ENCODE measurements around the gene NCF2. TPM values are rescaled to one million over a fixed set of nuclear protein-coding genes. Genes with fewer than 3 reads are reported as not detected.

The NCF2 gene
- total and polyA plus RNA-seq, 2 donors (not counting 1 experiment from before 2014, with no cell fraction given) = 9.9 to 10.5 TPM

- Histone ChIP-seq H3K9ac (ENCODE audit: low read length) (no peak overlapping the region), H3K79me2 (ENCODE audit: control insufficient read depth, insufficient read depth, low read length) (peaks cover 42% of the 10 kb centered on the region), H3K27me3 (replicated peaks in 1 of 4; ENCODE audit: control extremely low read depth in 1 of 4, control insufficient read depth in 3 of 4, insufficient read depth in 4 of 4, low read length in 3 of 4) (no peaks in the 10 kb centered on the region), H4K20me1 (ENCODE audit: control insufficient read depth, insufficient read depth, low read length, poor library complexity, severe bottlenecking) (peaks cover 32% of the 10 kb centered on the region), H3K36me3 (replicated peaks in 1 of 2; ENCODE audit: control extremely low read depth in 1 of 2, control insufficient read depth in 1 of 2, extremely low read depth in 1 of 2, insufficient read depth in 2 of 2, low read length in 1 of 2) (peaks cover 0 to 4% of the 10 kb centered on the region in 2 experiments), H3K4me1 (ENCODE audit: control insufficient read depth in 2 of 2, insufficient read depth in 2 of 2, low read length in 2 of 2) (no peaks in the 10 kb centered on the region), H3K4me2 (replicated peaks; ENCODE audit: low read depth, low read length, poor library complexity, severe bottlenecking) (no peak overlapping the region), H3K27ac (ENCODE audit: low read length in 2 of 2) (no peak overlapping the region), H2AFZ (ENCODE audit: insufficient read depth, low read depth, low read length, poor library complexity, severe bottlenecking) (no peak overlapping the region), H3K9me3 (ENCODE audit: control extremely low read depth in 1 of 3, control insufficient read depth in 2 of 3, insufficient read depth in 1 of 3, low read length in 2 of 3) (no peaks in the 10 kb centered on the region), H3K4me3 (ENCODE audit: control extremely low read depth in 1 of 5, extremely low read depth in 1 of 5, insufficient read depth in 1 of 5, low read depth in 2 of 5, low read length in 4 of 5) (no peak overlapping the region)
- Mint-ChIP-seq H3K4me1 (peaks cover 14% of the 10 kb centered on the region), H3K27ac (no peak overlapping the region), H3K27me3 (no peaks in the 10 kb centered on the region), H3K9me3 (ENCODE audit: insufficient read depth) (no peaks in the 10 kb centered on the region), H3K4me3 (no peak overlapping the region)
- CTCF ChIA-PET = no interaction called here
- no peak for ATAC-seq (ENCODE audit: low read depth)
- 100% methylated on average over 1 of the region's 1 CpG for WGBS (ENCODE audit: insufficient coverage)
- intact Hi-C loops (cut with micrococcal nuclease) = loop anchor here (10.0 kb wide), 1 partner anchor 54 kb away; no protein-coding TSS in a partner anchor
- POLR2A ChIA-PET = no interaction called here
- no peak for TF ChIP-seq EZH2 (IDR thresholded peaks at IDR 0.05; ENCODE audit: borderline replicate concordance, insufficient read depth, low read depth, low read length, poor library complexity, severe bottlenecking)
- TF ChIP-seq, protein P1, sequence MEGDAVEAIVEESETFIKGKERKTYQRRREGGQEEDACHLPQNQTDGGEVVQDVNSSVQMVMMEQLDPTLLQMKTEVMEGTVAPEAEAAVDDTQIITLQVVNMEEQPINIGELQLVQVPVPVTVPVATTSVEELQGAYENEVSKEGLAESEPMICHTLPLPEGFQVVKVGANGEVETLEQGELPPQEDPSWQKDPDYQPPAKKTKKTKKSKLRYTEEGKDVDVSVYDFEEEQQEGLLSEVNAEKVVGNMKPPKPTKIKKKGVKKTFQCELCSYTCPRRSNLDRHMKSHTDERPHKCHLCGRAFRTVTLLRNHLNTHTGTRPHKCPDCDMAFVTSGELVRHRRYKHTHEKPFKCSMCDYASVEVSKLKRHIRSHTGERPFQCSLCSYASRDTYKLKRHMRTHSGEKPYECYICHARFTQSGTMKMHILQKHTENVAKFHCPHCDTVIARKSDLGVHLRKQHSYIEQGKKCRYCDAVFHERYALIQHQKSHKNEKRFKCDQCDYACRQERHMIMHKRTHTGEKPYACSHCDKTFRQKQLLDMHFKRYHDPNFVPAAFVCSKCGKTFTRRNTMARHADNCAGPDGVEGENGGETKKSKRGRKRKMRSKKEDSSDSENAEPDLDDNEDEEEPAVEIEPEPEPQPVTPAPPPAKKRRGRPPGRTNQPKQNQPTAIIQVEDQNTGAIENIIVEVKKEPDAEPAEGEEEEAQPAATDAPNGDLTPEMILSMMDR (IDR thresholded peaks at IDR 0.05) = no peak
- no peak for DNase-seq
Measured at GRCh38 chr1:183508694-183509093, 81.6 kb downstream of the NCF2 start.

DNA sequence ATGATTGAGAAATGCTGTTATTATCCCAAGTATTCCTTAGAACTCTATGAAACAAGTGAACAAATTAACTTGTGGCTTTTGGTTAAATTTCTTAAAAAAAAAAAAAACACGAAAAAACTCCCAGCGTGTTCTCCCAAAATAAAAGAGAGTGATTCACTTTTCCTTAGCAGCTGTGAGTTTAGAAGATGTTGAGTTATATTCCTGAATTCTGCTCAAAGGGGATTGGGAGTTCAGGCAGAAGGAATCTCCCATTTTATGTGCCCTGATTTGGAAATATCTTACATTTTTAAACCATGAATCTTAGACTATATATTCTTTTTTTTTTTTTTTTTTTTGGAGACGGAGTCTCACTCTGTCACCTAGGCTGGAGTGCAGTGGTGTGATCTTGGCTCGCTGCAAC lies 83.7 kb downstream of the NCF2 start:
- WGBS (ENCODE audit: insufficient coverage) = 100% methylated on average over 1 of the region's 4 CpGs

More for the DNA sequence above, 83.7 kb downstream of the NCF2 start:
- Histone ChIP-seq H3K4me2 (replicated peaks; ENCODE audit: low read depth, low read length, poor library complexity, severe bottlenecking) (no peak overlapping the region), H3K36me3 (replicated peaks in 1 of 2; ENCODE audit: control extremely low read depth in 1 of 2, control insufficient read depth in 1 of 2, extremely low read depth in 1 of 2, insufficient read depth in 2 of 2, low read length in 1 of 2) (peaks cover 0 to 4% of the 10 kb centered on the region in 2 experiments), H2AFZ (ENCODE audit: insufficient read depth, low read depth, low read length, poor library complexity, severe bottlenecking) (no peak overlapping the region), H3K27me3 (replicated peaks in 1 of 4; ENCODE audit: control extremely low read depth in 1 of 4, control insufficient read depth in 3 of 4, insufficient read depth in 4 of 4, low read length in 3 of 4) (no peaks in the 10 kb centered on the region), H3K4me3 (ENCODE audit: control extremely low read depth in 1 of 5, extremely low read depth in 1 of 5, insufficient read depth in 1 of 5, low read depth in 2 of 5, low read length in 4 of 5) (no peak overlapping the region), H3K9me3 (ENCODE audit: control extremely low read depth in 1 of 3, control insufficient read depth in 2 of 3, insufficient read depth in 1 of 3, low read length in 2 of 3) (no peaks in the 10 kb centered on the region), H3K79me2 (ENCODE audit: control insufficient read depth, insufficient read depth, low read length) (peaks cover 61% of the 10 kb centered on the region), H3K4me1 (ENCODE audit: control insufficient read depth in 2 of 2, insufficient read depth in 2 of 2, low read length in 2 of 2) (no peaks in the 10 kb centered on the region), H3K27ac (ENCODE audit: low read length in 2 of 2) (no peak overlapping the region), H3K9ac (ENCODE audit: low read length) (no peak overlapping the region), H4K20me1 (ENCODE audit: control insufficient read depth, insufficient read depth, low read length, poor library complexity, severe bottlenecking) (peaks cover 47% of the 10 kb centered on the region)
- CTCF ChIA-PET = interaction anchor here (0.7 kb wide), 1 partner anchor 275 kb away, joined by 3 read pairs; no protein-coding TSS in a partner anchor
- Mint-ChIP-seq H3K27me3 (no peaks in the 10 kb centered on the region), H3K27ac (no peak overlapping the region), H3K4me1 (peaks cover 12% of the 10 kb centered on the region), H3K9me3 (ENCODE audit: insufficient read depth) (no peaks in the 10 kb centered on the region), H3K4me3 (no peak overlapping the region)
- POLR2A ChIA-PET = no interaction called here
- TF ChIP-seq, protein P1 (IDR thresholded peaks at IDR 0.05) = no peak
- TF ChIP-seq EZH2 (IDR thresholded peaks at IDR 0.05; ENCODE audit: borderline replicate concordance, insufficient read depth, low read depth, low read length, poor library complexity, severe bottlenecking) = no peak
- ATAC-seq (ENCODE audit: low read depth) = no peak
- no peak for DNase-seq
- intact Hi-C loops (cut with micrococcal nuclease) = loop anchor here (10.0 kb wide), 1 partner anchor 52 kb away; no protein-coding TSS in a partner anchor

Other genes with a start within 250 kb of the NCF2 start
- gene NMNAT2, start 172.1 kb downstream of the NCF2 start, total RNA-seq = not detected in 2 replicates
- gene NMNAT2, start 172.1 kb downstream of the NCF2 start, polyA plus RNA-seq = not detected in 2 replicates
- gene SMG7, start 118.0 kb downstream of the NCF2 start, total RNA-seq = 69.1 and 73.3 TPM in 2 replicates
- gene SMG7, start 118.0 kb downstream of the NCF2 start, polyA plus RNA-seq = 20.8 and 28.7 TPM in 2 replicates
- 91.9 and 103 TPM in 2 replicates for gene ARPC5, start 45.3 kb upstream of the NCF2 start, total RNA-seq
- 22.9 and 28.3 TPM in 2 replicates for gene ARPC5, start 45.3 kb upstream of the NCF2 start, polyA plus RNA-seq
- not detected in 2 replicates for gene APOBEC4, start 62.9 kb upstream of the NCF2 start, total RNA-seq
- not detected in 2 replicates for gene APOBEC4, start 62.9 kb upstream of the NCF2 start, polyA plus RNA-seq
- 0.83 and 1.1 TPM in 2 replicates for gene RGL1, start 214.7 kb upstream of the NCF2 start, total RNA-seq
- gene RGL1, start 214.7 kb upstream of the NCF2 start, polyA plus RNA-seq = 0.09 and 0.12 TPM in 2 replicates

Data from B cell (primary cell).